GM12874 (cell line): ENCODE data around the gene IL1F10.

Experiments
- TF ChIP-seq, protein P1 (sequence below): IDR thresholded peaks from 2 replicates; pipeline ENCODE4 v1.5.1; 2011; ENCODE audit warnings: low read depth, mild to moderate bottlenecking, control low read depth, low read length, moderate library complexity; ENCODE audit not compliant: insufficient read depth

IL1F10 gene

DNA sequence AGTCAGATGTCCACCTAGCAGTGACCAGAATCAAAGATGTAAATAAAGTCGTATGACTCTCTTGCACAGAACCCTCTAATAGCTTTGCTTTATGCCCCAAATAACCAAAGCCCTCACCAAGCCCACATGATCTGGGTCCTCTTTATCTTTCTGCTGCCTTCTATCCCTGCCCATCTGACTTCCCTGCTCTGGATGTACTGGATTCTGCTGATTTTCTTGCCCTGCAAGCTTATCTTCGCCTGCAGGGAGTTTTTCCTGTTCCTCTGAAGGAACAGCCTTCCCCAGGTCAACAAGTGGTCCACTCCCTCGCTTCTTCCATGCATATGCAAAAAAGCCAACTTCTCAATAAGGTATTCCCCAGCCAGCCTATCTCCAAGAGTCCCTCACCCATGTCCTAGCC is 33.8 kb upstream of the IL1F10 start:
- TF ChIP-seq, protein P1, sequence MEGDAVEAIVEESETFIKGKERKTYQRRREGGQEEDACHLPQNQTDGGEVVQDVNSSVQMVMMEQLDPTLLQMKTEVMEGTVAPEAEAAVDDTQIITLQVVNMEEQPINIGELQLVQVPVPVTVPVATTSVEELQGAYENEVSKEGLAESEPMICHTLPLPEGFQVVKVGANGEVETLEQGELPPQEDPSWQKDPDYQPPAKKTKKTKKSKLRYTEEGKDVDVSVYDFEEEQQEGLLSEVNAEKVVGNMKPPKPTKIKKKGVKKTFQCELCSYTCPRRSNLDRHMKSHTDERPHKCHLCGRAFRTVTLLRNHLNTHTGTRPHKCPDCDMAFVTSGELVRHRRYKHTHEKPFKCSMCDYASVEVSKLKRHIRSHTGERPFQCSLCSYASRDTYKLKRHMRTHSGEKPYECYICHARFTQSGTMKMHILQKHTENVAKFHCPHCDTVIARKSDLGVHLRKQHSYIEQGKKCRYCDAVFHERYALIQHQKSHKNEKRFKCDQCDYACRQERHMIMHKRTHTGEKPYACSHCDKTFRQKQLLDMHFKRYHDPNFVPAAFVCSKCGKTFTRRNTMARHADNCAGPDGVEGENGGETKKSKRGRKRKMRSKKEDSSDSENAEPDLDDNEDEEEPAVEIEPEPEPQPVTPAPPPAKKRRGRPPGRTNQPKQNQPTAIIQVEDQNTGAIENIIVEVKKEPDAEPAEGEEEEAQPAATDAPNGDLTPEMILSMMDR, result no peak

DNA sequence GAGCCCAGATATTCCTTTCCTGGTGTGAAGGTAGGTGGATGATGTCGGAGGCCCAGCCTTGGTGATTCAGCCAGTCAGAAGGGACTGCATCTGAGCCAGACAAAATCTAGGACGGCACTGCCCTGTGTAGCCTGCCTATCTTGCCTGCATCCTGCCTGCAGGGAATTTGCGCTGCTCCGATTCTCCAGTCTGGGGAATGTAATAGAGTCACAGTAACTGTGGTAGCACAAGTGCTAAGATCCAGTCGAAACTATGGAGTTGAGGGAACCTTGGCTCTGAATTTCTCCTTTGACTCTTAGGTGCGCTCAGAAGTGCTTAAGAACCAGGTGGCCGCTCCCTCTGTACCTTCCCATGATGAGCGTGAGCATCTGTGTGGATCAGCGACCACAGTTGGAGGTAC is 31.0 kb upstream of the IL1F10 start:
- TF ChIP-seq, protein P1, result no peak

DNA sequence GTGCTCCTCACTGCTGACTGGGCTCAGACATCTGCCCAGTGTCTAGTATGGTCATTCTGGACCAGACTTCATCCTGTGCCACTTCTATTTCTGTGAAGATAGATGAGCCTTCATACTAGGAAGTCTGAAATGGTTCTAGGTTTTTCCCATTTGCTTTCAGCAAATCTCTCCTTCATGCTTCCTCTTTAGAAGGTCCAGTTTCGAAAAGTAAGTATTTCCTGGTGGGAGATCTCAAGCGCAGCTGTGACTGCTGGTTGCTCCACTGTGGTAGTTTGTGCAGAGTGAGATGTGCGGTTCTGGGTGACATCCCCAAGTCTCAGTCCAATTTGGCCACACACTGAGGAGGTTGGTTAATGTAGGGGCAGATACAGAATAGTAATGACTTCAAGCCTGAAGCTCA is 29.5 kb upstream of the IL1F10 start:
- TF ChIP-seq, protein P1, result no peak

DNA sequence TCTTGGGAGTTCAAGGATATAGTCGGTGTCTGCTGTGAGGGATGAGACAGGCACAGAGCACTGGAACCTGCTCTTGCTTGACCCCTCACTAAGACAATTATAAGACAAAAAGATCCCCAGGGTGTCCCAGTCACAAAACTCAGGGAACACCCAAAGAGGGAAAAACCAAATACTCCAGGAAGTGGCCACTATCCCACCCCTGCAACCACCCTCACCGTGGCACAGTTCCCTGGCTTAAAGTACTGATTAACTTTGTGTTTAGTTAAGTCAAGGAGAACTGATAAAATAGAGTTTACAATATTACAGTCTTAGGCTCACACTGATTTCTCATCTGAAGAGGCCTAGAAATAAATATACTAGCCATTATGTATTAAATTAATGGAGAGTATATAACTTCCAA is 28.6 kb upstream of the IL1F10 start:
- TF ChIP-seq, protein P1, result no peak

DNA sequence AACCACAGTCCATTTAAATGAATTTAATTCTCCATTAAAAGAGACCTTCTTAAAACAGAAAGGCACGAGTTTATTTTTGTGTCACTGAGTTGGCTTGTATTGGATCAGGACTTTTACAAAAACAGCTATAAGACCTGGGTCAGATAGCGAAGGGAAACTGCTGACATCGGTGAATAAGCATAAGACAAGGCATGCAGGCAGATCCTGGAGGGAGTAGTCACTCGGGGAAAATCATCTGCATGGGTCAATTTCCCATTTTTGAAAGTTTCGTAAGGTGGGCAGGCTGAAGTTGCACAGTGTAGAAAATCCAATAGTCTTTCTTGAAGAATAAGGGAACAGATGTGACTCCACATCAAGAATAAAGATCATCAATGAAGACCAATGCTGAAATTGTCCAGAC is 28.1 kb upstream of the IL1F10 start:
- TF ChIP-seq, protein P1, result no peak

DNA sequence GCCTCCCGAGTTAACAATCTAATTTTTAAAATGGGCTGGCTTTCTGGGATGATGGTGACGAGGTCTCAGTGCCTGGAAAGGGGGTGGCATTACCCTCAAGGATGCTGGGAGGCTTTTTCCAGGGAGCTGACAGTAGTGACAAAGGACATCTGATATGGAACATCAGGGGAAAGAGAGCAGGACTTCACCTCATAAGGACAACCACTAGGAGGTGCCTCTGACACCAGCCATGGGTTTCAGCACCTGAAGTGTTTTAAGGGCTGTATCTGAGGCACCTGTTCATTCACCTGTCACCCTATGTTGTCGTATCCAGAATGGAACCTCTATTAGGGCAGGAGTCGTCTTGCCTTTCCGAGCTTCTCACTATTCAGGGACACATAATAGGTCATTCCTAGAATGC is 25.9 kb upstream of the IL1F10 start:
- TF ChIP-seq, protein P1, result peak; percentile 24; the same call in 1 of the 2 replicates

DNA sequence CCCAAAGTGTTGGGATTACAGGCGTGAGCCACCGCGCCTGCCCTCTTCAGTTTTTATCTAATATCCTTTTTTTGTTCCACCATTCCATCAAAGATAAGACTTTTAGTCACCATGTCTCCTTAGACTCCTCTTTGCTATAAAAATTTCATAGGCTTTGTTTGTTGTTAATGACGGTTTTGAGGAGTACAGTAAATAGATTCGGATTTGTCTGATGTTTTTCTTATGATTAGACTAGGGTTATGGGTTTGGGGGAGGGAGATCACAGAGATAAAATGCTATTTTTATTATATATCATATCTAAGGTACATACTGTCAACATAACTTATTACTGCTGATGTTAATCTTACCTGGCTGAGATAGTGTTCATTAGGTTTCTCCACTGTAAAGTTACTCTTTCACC is 21.3 kb upstream of the IL1F10 start:
- TF ChIP-seq, protein P1, result no peak
